ENCODE results near the gene PTCD3.
A peak's percentile ranks its signal among the peaks of the same experiment; 100 is the strongest.

The PTCD3 gene

DNA sequence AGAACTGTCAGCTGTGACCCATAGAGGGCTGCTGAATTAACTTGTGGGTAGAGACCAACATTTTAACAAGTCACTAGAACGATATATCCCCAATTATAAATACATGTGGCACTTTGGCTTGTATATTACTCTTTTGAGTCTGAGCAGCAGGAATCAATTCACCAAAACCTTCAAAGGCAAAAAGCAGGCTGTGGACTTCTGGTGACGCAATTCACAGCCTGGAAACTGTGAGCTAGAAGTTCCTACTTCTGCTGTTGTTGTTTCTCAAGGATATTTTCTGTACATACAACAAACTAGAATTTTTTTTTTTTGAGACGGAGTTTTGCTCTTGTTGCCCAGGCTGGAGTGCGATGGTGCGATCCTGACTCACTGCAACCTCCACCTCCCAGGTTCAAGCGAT, 37.3 kb downstream of the PTCD3 start:
- DNase-seq, result no peak

- DNase-seq, result peak in 1 of 58 donors; percentile 7
These were observed 38.1 kb downstream of the PTCD3 start for GRCh38 chr2:86143926-86144685.

DNA sequence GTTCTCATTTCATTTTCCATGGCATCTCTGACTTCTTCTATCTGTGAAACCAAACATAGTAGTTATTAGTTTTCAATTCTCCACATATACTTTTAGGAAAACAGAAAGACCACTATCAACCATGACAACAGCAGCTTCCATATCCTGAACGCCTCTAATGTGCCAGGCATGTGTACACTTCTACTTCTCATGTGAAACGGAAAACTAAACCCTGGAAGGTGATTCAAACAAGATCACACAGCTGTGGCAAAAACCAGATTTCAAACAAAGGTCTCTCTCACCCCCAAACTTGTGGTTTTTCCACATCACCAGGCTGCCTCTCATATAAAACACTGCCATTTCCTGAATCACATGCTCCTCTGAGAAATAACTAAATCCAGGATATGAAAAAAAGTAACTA, 41.8 kb downstream of the PTCD3 start:
- DNase-seq, result no peak

GRCh38 chr2:86150502-86150901, 44.5 kb downstream of the PTCD3 start:
- DNase-seq, result no peak

- no peak for DNase-seq
These were observed 51.0 kb downstream of the PTCD3 start for GRCh38 chr2:86157009-86157556.

GRCh38 chr2:86158286-86158685, 52.3 kb downstream of the PTCD3 start:
- DNase-seq, result no peak

- DNase-seq, result no peak
These were observed 54.3 kb downstream of the PTCD3 start for GRCh38 chr2:86160156-86160952.

DNA sequence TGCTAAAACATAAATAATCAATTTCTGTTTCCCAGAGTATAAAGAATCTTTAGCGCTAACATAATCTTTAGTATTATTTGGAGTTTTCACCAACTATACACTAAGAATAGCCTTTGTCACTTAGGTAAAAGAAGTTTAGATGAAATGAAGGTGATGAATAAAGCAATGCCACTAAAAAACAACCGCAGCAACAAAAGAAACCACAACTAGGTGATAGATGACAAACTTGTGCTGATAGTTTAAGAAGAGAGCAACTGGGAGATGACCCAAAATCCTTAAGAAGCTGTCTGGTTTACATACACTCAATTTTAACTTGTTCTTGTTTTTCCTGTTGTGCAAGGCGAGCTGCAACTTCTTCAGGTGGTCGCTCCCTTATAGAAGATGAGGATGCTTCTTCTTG, 64.4 kb downstream of the PTCD3 start:
- no peak for DNase-seq

- DNase-seq, result peak in 1 of 58 donors; percentile 3
These were observed 65.3 kb downstream of the PTCD3 start for GRCh38 chr2:86171295-86171694.

DNA sequence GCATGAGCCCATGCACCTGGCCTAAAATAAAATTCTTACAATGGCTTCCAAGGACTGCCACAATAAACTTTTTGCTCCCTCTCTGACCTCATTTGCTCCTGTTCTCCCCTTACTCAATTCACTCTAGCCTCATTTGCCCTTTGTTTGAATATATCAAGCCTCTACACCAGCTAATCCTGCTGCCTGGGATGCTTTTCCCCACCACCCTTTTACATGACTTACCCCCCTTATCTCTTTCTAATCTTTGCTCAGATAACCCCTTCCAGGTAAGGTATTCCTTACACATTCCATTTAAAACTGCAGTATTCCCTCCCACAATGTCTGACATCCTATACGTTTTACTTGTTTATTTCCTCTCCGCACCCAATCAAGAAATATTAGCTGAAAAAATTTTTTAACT, 66.6 kb downstream of the PTCD3 start:
- no peak for DNase-seq

DNA sequence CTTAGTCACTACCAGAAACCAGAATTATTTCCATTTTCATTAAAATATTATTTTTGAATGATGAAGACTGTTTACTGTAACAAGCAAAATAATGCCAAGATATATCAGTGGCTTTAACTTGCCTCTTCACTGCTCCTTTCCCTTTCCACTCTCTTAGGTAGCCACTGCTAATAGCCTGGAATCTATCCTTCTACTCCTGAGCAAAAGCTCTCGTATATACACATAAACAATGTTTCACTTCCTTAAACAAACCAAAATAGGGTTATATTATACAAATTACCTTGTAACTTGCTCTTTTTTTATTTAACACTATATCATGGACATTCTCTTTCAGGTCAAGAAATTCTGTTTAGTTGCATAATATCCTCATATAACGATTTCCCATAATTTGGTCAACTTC, 68.4 kb downstream of the PTCD3 start:
- DNase-seq, result no peak

- DNase-seq, result no peak
These were observed 69.8 kb downstream of the PTCD3 start for GRCh38 chr2:86175828-86176227.

- DNase-seq, result no peak
These were observed 70.6 kb downstream of the PTCD3 start for GRCh38 chr2:86176597-86176996.

DNA sequence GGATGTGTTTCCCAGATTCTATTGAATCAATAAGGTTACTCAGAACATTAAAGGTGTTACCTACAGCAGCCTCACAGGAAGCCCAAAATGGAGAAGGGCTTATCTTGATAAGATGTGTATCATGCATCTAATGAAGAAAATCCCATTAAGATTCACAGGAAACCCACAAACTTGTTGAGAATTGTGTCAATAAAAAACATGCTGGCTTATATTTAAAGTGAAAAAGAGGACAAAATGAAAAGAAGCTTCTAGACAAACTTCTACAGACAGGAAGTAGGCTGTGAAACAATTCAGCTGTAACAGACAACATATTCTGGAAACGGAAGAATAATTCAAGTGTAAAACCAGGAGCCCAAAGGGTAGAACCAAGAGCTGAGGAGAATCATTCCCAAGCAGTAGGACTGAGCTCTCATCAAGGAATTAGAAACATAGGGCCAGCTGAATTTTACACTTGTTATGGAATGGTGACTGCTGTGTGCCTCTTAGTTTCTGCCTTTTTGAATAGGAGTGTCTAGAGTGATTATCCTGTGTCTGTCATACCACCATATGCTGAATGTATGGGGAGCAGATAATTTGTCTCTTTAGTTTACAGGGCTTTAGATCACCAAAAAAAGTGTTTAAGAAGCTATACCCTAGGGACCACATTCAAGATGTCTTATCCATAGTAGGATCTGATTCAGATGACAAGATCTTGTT, 79.6 kb downstream of the PTCD3 start:
- DNase-seq, result no peak

- DNase-seq, result no peak
These were observed 80.4 kb downstream of the PTCD3 start for GRCh38 chr2:86186431-86186830.

- DNase-seq, result no peak
These were observed 83.9 kb downstream of the PTCD3 start for GRCh38 chr2:86189782-86190416.
